Fibroblast of skin of left biceps (primary cell): ENCODE results near the gene EGFR.

Experiments
- DNase-seq, 2 experiments: peaks; one replicate each; pipeline ENCODE4 v3.0.0-alpha.2; 2013; ENCODE audit warnings: low read depth in 2 of 2

EGFR gene

GRCh38 chr7:55101359-55101758, 82.5 kb downstream of the EGFR start:
- DNase-seq = no peak

DNA sequence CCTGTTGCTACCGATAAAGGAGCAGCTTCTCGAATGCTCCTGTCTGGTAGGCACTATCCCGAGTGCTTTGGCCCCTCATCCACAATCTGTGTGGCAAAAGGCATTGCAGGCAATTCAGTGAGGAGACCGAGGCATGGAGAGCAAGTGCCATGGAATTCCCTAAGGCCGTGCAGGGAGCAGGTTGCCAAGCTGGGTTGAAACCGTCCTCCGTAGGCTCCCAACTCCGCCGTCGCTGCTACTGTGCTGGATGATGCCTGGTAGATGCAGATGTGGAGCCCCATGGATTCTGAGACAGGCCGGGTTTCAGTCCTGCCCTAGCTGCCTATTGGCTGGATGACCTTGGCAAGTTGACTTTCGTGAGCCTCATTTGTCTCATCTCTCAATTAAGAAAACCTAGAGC, 85.3 kb downstream of the EGFR start:
- no peak for DNase-seq

- peak; percentile 64 to 70 for DNase-seq
Measured at GRCh38 chr7:55104712-55105433, 86.1 kb downstream of the EGFR start.

- no peak for DNase-seq
Measured at GRCh38 chr7:55105952-55106351, 87.1 kb downstream of the EGFR start.

GRCh38 chr7:55107946-55108345, 89.1 kb downstream of the EGFR start:
- no peak for DNase-seq

GRCh38 chr7:55108401-55108800, 89.6 kb downstream of the EGFR start:
- DNase-seq = no peak

DNA sequence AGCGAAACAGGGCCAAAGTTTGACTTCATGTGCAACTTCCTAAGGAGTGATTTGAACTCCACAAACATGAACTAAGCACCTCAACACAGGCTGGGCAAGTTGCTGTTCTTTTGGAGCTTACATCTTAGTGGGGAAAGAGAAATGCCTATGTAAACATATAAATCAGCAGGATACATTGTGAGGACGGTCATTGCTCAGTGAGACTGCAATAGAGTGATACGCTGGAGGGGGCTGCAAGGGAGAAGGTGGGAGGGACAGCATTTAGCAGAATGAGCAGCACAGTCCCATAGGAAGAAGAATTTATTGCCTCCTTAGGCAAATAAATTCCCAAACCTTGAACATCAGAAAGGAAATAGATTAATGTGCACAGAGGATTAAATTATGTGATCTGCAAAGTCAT, 90.0 kb downstream of the EGFR start:
- DNase-seq = no peak

- no peak for DNase-seq
Measured at GRCh38 chr7:55109404-55110167, 90.8 kb downstream of the EGFR start.

GRCh38 chr7:55110282-55110992, 91.6 kb downstream of the EGFR start:
- DNase-seq = no peak

DNA sequence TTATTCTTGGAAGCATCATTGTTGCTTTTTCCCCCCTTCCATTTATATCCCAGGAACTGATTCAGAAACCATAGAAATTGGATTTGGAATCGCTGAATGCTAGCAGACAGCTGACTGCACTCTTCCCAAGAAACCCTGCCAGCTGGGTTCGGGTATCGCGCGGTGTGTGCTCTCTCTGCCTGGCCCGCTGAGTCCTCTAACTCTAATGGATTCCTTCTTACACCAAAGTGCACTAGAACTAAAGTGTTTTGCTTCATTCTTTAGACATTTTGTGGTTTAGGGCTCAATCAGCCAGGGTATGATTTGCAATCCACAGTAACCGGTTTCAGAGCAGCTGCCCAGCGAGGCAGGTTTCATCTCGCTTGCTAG, 92.2 kb downstream of the EGFR start:
- peak; percentile 59 to 64 for DNase-seq

DNA sequence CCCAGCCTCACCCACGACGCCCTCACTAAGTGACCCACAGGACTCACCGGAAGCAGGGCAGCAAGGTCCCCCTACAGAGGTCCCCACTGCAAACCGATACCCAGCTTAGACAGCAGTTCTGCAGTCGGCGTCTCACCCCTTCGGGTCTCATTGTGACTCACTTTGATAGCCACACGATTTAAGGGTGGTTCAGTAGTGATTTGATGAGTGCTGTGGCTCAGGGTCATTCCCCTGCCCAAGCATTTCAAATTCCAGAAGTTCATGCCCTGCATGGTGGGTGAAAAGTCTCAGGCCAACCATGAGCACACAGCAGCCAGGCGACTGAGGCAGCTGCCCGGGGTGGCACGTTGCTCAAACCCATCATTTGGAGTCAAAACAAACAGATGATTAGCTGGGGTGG, 93.2 kb downstream of the EGFR start:
- DNase-seq = no peak

DNA sequence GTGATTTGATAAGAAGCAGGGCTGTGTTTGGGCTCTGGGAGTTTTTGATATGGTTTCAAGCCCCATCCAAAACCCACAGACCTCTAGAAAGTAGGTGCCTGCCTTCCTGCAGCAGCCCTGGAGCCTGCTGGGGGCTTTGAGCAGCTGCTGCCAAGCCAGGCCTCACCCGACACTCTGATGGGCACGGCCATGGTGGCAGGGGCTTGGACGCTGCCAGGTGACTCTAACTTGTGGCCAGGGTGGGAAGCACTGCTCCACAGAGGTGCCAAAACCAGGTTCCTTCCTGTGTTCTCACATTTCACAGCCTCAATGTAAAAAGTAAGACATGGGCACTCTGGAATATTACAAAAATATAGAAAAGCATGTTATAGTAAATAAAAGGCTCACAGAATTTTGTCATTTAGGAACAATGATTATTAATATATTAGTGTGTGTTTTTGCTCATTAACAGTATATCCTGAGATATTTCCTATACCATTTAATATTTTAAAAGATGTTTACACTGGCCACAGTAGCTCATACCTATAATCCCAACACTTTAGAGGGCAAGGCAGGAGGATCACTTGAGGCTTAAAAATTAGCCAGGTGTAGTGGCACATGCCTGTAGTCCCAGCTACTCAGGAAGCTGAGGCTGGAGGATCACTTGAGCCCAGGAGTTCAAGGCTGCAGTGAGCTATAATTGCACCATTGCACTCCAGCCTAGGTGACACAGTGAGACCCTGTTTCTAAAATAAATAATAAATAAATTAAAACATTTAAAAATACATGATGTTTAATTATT, 95.1 kb downstream of the EGFR start:
- no peak for DNase-seq

DNA sequence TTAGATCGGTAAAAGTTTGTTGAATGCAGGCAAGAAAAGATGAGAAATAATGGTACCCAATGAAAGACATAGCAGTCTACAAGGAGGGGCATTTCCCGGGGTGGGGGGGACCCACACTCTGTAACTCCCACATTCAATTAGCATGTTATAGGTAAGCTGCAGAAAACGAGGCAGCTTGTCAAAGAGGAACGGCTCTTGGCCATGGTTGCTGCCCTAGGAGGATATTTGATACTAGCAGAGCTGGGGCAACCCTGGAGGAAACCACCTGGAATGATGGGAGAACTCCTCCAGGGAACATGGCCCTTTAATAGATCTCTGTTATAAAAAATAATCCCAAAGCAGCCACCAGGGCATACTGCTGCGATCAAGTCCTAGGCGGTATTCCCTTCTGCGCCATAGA, 98.5 kb downstream of the EGFR start:
- no peak for DNase-seq

- no peak for DNase-seq
Measured at GRCh38 chr7:55118426-55118825, 99.6 kb downstream of the EGFR start.

DNA sequence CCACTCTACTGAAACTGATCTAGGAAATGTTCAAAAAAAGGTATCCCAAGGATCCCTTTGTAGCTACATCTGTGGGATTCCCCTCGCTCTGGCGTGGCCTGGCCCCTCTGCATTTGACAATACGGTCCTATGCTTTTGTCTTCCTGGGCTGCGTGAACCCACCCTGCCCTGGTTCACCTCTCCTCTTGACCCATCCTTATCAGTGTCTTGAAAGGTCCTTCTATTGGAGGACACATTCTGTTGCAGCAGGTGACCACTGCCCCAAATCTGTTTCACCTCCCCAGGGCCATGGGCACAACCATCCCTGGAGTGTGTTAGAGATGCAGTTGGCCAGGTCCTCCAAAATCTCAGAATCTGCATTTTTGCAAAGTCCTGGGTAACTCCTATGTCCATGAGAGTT, 100.8 kb downstream of the EGFR start:
- no peak for DNase-seq

DNA sequence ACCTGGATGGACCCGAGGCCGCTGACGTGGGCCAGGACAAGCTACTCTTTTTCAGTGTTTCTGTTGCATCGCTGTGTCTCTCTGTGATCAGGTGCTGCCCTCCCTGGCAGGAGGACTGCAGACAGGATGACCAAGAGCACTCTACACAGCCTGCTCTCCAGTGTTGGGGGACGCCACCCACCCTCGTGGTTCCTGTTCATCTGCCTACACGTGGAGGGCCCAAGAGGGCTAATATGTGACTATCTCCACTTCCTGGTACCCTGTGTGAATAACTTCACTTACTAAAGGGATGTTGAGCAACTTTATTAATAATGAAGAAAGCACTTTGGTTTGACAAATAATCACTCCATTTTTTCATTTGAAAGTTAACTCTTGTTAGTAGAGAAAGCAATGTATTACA, 101.3 kb downstream of the EGFR start:
- DNase-seq = no peak

GRCh38 chr7:55120501-55121198, 101.8 kb downstream of the EGFR start:
- no peak for DNase-seq

DNA sequence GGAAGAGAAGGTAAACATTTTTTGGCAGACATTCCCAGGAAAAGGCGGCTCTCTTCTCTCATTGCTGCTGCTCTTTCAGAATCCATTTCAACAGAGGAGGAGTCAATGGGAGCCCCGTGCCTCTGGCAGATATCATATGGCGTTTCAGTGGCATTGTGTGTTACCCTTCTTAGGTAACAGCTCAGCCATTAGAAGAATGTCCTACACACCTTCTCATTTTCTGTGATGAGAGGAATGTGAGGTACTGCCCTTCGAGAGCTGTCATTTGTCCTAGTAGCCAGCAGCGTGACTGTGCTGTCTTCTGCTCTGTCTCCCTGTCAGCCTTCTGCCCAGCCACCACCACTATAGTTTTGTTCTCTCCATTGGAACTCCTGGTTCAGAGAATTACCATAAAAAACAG, 102.4 kb downstream of the EGFR start:
- no peak for DNase-seq

DNA sequence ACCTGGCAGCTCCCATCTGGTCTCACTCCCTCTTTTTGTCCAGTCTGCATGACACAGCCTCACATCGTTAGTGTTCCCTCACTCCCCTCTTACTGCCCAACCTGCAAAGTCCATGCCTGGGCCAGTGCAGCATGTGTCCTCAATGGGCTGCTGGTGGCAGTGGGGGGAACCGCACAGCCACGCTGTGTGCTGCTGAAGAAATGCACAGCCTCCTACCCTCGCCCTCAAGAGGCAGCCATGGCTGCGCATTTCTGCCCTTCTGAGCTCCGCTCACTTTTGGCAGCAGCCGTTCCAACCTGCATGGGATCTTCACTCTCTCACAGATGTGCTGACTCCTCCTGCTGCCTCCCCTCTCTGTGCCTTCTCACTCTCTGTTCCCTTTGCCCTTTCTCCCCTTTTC, 103.4 kb downstream of the EGFR start:
- DNase-seq = no peak

- no peak for DNase-seq
Measured at GRCh38 chr7:55124989-55125875, 106.4 kb downstream of the EGFR start.
